ENCODE measurements around the gene DOCK10.

The DOCK10 gene

GRCh38 chr2:224816816-224817215 lies 225.5 kb downstream of the DOCK10 start:
- no peak for DNase-seq

DNA sequence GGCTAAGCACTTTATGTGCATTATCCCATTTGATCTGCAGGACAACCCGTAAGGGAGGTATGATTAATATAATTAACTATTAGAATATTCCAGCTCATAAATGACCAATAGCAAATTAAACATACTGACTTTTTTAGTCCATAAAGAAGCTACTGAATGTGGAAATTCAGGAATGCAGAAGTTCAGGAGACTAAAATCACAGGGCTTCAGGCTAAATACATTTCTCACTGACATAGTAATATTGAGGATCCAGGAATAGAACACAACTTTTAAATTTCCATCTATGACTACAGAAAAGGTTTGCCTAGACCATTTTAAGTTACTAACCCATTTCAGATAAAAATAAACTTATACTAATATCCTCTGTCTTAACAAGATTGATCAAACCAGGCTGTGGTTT lies 228.7 kb downstream of the DOCK10 start:
- no peak for DNase-seq

DNA sequence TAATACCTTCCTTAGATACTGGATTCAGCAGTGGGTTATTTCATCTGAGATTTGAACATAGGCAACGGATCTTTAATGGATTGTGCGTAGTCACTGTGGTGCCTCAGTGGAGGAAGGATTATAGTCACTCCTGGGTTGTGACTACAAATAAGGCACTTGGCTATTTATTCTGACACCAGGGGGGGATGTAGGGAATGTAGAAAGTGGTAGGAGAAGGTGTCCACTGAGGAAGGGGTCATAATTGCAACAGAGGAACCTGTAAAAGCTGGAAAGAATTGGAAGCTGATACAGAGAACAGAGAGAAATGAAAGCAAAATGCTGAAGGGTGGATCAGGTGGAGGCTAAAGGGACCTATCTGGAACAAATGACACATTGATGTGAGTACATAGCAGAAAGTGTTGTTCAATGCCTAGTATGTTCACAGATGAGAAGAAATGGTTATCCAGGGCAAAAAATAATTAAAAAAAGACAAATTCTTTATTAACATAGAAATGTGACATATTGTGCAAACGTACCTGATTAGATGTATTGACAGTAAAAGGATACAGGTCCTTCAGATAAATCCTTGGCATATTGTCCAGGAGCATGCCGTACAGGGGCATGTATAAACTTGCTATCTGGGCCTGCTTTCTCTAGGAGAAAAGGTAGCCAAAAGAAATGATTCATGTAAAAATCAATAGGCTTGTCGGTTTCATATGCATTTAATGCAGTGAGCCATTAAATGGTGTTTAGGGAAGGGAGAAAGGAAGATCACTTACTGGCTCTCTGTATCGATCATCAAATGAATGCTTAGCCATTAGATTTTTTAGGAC lies 234.9 kb downstream of the DOCK10 start:
- no peak for DNase-seq

DNA sequence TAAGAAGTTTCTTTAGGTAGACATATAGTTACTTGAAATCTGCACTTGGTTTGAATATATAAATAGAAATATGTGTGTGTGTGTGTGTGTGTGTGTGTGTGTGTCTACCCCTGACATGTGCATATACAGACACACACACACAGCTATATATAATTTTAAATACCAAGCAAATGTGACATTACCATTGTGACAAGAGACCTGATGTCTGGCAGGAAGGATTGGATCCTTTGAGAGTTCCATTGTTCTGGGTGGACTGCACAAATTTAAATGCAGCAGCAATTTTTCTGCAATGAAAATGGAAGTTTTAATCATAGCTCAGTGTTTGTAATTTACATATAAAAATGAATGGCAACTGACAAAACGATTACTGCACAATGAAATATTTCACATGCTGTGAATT lies 238.3 kb downstream of the DOCK10 start:
- no peak for DNase-seq

GRCh38 chr2:224802407-224802806 lies 239.9 kb downstream of the DOCK10 start:
- no peak for DNase-seq

DNA sequence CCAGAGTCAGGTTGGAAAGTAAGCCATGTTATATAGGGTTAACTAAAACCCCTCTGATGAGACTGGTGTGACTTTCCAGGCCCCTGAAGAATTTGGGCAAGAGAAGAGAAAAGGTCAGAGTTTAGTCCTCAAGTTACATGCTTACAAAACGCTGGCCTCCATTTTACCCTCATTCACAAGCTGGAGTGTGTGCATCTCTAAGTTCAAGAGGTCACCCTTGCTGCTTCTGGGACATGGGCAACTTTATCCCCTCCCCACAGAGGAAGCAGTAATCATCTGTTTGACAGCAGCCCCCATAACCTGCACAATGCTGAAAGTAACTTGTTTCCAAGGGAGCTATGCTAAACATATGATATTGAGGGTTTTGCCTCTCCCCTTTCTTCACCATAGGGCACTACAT lies 240.9 kb downstream of the DOCK10 start:
- DNase-seq = no peak

GRCh38 chr2:224799691-224800090 lies 242.6 kb downstream of the DOCK10 start:
- DNase-seq = no peak

- DNase-seq = no peak
Measured at GRCh38 chr2:224798180-224798579, 244.1 kb downstream of the DOCK10 start.

GRCh38 chr2:224796695-224797305 lies 245.5 kb downstream of the DOCK10 start:
- DNase-seq = no peak

DNA sequence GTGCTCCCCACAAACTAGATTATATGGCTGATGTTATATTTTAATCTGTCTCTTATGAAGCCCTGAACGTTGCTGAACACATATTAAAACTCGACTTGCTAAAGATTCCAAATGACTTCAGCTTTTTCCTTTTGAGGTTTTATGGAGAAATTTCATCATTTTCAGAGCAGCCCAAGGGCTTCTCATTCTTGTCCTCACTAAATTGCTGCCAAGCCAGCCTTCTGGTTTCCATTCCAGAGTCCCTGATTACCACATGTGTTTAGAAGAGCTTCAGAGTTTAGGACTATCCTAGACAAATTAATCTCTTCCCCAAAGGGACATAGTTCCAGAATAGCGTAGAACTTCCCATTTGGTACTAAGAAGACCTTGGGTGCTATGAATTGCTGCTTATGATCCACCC lies 248.3 kb downstream of the DOCK10 start:
- DNase-seq = no peak

- peak; percentile 1 for DNase-seq
Measured at GRCh38 chr2:224786848-224787247, 255.4 kb downstream of the DOCK10 start.

DNA sequence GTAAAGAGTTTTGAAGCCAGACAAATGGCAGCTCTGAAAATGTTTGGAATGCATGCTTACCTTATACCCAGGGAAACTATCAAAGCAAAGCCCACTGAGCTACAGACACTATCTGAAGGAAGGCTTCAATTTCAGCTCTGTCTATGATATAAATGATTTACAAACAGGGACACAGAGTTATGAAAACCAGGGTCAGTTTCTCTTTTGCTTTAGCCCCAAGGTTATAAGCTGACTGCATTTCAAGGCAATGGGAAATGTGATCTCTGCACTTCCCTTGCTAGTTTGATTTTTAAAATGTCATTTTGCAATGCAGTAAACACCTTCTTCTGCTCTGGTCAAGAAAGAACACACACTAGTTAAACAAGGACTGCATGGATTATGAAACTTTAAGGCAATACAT lies 260.9 kb downstream of the DOCK10 start:
- no peak for DNase-seq

DNA sequence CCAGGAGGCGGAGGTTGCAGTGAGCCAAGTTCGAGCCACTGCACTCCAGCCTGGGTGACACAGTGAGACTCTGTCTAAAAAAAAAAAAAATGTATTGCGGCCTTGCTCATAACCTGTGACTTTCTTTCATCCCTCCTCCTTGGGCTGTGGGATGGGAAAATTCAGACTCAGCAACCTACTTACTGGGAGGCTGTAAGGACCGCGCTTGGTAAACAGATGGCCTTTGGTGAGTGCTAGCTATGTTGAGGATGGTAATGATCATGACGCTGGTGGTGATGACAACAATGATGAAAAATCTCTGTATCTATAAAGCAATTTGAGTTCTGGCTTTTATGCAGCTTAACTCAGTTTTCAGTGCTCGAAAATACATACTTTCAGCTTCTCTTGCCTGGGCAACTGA lies 261.4 kb downstream of the DOCK10 start:
- no peak for DNase-seq

DNA sequence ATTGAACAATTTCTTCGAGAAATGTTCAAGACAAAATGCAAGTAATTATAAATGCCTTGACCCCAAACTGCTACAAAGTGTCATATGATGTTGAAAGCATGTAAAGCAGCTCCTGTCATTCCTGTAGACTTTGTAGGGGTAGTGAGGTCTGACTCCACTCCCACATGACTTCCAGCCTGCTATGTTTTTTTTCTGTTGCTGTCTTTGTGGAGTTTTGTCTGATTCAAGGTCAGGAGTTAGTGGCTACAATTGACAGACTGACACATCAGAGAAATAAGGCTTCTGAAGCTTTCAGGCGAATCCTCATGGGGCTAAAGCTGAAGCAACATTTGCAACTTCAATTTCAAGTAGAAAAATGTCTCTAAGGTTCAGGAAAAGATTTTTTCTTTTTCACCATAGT lies 262.2 kb downstream of the DOCK10 start:
- DNase-seq = no peak

- DNase-seq = peak; percentile 31
Measured at GRCh38 chr2:224778474-224778877, 263.8 kb downstream of the DOCK10 start.

- DNase-seq = no peak
Measured at GRCh38 chr2:224777559-224777930, 264.7 kb downstream of the DOCK10 start.

GRCh38 chr2:224776795-224777558 lies 265.3 kb downstream of the DOCK10 start:
- no peak for DNase-seq

DNA sequence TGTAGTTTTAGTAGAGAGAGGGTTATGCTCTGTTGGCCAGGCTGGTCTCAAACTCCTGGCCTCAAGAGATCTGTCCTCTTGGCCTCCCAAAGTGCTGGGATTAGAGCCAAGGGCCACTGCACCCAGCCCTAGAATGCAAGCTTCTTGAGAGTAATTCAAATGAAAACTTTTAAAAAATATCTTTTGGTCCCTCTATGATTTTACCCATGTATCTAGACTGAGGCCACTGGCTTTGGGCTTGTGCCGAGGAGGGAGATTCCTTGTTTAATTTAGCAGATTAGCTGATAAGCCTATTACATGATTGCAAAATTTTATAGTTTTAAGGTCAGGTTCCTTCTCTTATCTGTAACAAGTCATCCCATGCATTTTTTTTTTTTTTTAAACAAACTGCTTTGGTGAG lies 266.6 kb downstream of the DOCK10 start:
- DNase-seq = no peak

DNA sequence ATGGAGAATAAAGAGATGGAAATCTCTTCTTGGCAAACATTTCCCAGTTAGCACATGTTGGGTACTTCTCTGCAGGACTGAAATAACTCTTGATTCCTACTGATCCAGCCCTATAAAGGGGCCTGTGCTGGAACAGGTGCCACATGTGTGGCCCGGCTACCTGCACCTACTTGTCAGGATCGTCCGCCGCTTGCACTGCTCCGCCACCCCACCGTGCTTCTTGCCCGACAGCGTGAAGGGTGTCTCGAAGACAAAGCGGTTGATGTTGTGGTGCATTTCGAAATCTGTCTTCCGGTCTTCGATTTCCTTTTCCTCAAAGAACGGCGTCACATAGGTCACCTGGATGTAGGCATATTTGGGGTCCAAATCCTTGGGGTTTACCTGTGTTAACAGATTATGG lies 267.5 kb downstream of the DOCK10 start:
- DNase-seq = no peak

GRCh38 chr2:224772494-224772893 lies 269.8 kb downstream of the DOCK10 start:
- DNase-seq = no peak

- no peak for DNase-seq
Measured at GRCh38 chr2:224769489-224769888, 272.8 kb downstream of the DOCK10 start.

- DNase-seq = no peak
Measured at GRCh38 chr2:224764565-224765236, 277.6 kb downstream of the DOCK10 start.

GRCh38 chr2:224757934-224758548 lies 284.2 kb downstream of the DOCK10 start:
- DNase-seq = no peak
